GM20431 (cell line): ENCODE measurements around the gene STRBP.
"Not testable (repeated sequence)": the region's sequence is repeated elsewhere in the genome, so short reads cannot be mapped to it uniquely, and the experiment has no call there.

ENCODE experiments used
- in situ Hi-C: fragments of 300-500 bp; cut with MseI, MboI; formaldehyde crosslinking; loops from one replicate; pipeline ENCODE4 v1.15.0; 2020; ENCODE audit warnings: low sequenced_read_pairs; ENCODE audit not compliant: unreplicated experiment

Gene STRBP

DNA sequence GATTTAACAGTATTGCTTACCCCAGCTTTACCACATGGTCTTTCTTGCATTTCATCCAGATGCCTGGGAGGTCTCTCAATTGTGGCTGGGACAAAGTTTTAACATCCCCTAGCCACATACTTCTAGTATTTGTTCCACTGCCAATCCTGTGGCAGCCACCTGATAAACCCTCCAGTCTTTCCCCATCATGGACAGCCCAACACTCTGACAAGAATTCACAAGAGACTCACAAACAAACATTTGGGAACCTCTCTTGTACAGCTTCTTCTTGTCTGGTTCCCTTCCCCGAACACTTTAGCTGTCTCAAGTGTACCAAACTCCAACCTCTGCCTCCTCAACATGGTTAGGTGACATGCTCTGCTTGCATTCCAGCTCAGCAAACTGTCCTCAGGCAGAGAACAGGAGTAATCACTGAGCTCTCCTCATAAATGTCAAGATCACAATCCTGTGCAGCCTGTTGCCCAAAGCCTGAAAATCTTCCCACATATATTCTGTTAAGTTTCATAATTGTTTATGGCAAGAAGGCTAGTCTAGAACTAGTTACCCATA, 59.7 kb downstream of the STRBP start:
- in situ Hi-C loops, result no loop called here

DNA sequence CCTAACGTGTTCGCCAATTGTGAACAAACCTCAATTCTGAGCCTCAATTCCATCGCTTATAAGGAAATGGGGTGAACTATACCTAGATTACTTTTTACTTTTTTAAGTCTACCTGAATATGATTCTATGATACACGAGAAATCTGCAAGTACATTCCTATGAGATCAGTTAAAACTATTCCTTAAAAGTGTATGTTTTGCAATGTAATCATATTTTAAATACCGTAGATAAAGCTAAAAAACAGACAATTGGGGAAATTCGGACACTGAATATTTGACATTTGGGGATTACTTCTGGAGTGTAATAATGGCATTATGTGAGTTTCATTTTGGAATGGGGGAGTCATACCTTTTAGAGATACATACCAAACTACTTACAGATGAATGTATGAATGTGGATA, 62.3 kb downstream of the STRBP start:
- in situ Hi-C loops, result no loop called here

DNA sequence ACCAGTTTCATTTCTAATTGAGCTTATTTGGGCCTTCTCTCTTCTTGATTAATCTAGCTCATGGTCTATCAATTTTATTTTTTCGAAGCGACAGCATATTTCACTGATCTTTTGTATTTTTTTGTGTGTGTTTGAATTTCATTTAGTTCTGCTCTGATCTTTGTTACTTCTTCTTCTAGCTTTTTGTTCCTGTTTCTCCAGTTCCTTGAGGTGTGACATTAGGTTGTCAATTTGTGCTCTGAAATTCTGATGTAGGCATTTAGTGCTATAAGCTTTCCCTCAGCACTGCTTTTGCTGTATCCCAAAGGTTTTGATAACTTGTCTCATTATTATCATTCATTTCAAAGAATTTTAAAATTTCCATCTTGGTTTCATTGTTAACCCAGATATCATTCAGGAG, 67.3 kb downstream of the STRBP start:
- in situ Hi-C loops, result no loop called here

DNA sequence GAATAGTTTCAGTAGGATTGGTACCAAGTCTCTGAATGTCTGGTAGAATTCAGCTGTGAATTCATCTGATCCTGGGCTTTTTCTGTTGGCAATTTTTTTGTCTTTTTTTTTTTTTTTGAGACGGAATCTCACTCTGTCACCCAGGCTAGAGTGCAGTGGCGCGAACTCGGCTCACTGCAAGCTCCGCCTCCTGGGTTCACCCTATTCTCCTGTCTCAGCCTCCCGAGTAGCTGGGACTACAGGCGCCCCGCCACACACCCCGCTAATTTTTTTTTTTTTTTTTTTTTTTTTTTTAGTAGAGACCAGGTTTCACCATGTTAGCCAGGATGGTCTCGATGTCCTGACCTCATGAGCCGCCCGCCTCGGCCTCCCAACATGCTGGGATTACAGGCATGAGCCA, 67.9 kb downstream of the STRBP start:
- in situ Hi-C loops, result not testable (repeated sequence)

DNA sequence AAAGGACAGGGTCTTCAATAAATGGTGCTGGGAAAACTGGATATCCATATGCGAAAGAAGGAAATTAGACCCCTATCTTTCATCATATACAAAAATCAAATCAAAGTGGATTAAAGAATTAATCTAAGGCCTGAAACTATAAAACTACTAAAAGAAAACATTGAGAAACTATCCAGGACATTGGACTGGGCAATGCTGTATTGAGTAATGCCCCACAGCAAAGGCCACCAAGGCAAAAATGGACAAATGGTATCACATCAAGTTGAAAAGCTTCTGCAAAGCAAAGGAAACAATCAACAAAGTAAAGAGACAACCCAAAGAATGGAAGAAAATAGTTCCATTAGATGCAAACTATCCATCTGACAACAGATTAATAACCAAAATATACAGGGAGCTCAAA, 72.3 kb downstream of the STRBP start:
- in situ Hi-C loops, result no loop called here

DNA sequence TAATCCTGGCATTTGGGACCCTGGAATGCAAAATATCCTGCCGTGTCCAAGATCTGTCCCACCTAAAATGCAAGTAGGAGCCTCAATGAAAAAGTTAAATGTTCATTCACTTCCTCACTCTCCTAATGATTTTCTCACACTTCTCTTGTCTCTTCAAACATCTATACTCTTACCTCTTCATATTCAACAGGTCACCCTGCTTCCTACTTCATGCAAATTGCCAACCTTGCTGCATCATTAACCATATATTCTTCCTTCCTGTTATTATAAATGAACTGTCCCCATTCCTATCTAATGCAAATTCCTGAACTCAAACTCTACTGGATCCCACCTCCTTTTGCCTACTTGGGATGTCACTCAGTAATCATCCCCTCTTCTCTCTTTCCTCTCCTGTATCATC, 74.4 kb downstream of the STRBP start:
- in situ Hi-C loops, result no loop called here

DNA sequence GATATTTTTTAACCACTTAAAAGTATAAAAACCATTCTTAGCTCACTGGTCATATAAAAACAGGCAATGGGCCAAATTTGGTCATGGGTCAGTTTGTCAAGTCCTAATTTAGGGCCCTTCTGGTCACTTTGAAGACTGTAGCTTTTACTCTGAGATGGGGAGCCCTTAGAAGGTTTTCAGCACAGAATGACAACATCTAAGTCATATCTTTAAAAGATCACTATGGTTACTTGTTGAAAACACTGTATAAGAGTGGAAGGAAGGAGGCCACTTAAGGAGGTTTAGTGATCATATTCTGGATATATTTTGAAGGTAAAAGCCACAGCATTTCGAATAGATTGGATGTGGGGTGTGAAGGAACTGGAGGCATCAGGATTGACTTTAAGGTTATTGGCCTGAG, 76.7 kb downstream of the STRBP start:
- in situ Hi-C loops, result no loop called here

DNA sequence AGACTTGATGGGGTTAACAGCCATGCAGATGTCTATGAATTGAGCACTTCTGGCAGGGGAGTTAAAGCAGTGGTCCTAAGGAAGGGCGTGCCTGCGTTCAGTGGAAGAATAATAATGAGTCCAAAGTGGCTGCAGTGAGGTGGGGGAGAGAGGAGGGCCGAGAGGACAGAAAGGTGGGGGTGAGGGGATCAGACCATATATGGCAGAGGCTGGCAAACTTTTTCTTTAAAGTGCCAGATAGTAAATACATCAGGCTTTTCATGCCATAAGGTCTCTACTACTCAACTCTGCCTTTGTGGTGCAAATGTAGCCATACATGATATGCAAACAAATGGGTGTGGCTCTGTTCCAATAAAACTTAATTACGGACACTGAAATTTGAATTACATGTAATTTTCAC, 77.1 kb downstream of the STRBP start:
- in situ Hi-C loops, result no loop called here

DNA sequence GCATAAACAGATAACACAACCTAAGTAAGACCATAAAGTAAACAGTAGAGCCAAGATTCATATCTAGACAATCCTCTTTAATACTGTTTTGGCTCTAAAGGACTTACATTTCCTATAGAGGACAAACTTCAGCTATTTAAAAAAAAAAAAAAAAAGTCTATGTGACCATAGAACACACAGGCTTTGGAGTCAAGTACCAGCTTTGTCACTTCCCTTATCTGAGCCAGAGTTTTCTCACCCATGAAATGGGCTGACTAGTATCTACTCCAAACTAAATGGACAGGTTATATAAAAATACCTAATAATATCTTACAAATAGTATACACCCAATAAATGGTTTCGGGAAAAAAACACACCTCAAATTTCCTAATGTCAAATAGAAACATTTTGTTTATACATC, 81.3 kb downstream of the STRBP start:
- in situ Hi-C loops, result no loop called here

DNA sequence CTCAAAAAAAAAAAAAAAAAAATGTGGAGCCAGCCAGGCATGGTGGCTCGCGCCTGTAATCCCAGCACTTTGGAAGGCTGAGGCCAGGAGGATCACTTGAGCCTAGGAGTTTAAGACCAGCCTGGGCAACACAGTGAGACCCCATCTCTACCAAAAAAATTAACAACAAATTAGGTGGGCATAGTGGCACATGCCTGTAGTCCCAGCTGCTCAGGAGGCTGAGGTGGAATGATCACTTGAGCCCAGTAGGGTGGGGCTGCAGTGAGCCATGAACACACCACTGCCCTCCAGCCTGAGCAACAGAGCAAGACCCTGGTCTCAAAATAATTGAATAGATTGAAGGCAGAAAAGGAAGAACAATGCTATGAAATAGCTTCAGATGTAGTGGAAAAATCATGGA, 82.4 kb downstream of the STRBP start:
- in situ Hi-C loops, result not testable (repeated sequence)

DNA sequence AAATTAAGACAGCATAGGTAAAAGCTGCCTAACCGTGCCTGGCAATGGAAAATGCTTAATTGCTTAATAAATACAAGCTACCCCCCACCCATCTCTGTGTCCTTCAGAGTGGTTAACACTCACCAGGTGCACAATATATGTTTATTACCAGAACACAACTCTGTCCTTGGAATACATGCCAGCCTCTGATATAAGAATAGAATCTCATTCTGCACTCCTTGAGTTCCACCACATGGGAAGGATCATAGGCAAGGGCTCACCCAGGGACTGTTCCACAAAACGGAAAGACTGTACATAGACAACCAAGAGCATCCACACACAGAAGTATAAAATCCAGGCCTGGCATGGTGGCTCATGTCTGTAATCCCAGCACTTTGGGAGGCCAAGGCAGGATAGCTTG, 91.4 kb downstream of the STRBP start:
- in situ Hi-C loops, result no loop called here

DNA sequence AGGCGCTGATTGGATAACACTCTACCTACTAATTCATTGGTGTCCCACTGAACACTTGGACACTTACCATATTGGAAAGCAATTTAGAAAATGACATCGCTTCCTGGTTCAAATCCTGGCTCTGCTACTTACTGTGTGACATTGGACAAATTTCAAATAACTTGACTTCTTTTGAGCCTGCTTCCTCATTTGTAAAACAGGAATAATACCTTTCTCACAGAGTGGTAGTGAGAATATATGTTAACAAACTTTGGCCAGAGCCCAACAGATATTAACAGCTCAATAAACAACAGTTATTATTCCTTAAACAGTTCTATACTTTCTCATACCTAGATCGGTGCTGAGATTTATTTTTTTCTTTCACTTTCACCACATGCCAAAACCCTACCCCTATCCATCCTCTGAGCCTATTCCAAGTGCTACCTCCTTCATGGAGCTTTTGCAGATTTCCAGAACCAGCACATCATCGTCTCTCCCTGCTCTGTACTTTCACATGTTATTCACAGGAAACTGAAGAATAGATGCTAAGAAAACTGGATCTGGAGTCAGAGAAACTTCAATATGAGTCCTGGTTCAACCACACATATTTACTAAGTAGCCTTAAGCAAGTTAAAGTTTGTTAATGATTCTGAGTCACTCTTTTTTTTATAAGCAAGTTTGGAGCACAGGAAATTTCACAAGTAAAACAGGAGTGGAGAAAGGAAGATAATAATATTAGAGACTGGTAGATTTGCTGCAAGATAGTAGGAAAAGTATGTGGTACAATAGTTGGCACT, 92.3 kb downstream of the STRBP start:
- in situ Hi-C loops, result no loop called here

DNA sequence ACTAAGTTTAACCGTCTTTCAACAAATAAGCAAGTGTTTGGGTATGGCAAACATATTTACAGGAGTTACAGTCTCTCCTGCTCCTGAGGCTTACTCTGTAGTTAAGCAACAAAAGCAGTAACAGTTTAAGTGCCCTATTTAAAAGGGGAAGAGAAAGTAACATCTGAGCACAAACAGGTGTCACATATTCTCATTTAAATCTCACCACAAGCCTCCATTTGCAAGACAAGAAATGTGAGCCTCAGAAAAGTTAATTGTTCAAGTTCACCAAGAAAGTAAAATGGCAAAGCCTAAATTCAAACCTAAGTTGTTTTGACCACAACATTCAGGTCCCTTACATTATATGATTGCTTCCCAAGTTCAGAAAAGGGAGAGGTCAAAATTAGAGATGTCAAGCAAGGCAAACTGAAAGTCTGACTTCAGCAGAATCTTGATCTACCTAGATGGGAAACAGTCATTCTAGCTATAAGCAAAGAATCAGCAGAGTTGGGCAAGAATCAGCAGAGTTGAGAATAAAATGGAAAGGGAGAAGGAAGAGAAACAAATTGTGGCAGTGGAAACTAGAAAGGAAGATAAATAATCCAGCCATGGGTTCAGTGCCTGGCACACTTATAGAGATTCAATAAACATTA, 93.4 kb downstream of the STRBP start:
- in situ Hi-C loops, result no loop called here

DNA sequence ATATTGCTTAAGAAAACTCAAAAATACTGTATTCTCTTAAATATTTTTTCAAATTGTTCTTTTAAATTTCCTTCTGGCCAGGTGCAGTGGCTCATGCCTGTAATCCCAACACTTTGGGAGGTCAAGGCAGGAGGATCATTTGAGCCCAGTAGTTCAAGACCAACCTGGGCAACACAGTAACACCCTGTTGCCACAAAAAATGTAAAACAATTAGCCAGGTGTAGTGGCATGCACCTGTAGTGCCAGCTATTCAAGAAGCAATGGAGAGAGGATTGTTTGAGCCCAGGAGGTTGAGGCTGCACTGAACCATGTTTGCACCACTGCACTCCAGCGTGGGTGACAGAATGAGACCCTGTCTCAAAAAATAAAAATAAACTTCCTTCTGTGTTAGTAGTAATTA, 94.3 kb downstream of the STRBP start:
- in situ Hi-C loops, result no loop called here

DNA sequence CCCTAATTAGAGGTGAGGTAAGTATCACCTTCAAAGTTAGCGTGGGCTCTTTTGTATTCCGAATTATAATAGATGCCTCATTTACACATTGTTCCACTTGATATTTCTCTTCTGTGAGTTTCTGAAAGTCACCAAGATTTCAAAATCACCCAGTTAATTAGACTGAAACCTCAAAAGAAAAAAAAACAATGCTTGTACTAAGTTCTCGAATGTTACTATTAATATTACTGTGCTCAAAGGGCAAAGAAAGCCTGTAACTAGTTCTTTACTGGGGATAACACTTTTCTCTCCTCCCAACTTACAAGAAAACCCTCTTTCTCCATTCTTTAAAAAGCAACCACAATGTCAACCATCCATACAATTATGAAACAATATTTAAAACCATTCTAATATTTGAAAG, 98.5 kb downstream of the STRBP start:
- in situ Hi-C loops, result no loop called here

DNA sequence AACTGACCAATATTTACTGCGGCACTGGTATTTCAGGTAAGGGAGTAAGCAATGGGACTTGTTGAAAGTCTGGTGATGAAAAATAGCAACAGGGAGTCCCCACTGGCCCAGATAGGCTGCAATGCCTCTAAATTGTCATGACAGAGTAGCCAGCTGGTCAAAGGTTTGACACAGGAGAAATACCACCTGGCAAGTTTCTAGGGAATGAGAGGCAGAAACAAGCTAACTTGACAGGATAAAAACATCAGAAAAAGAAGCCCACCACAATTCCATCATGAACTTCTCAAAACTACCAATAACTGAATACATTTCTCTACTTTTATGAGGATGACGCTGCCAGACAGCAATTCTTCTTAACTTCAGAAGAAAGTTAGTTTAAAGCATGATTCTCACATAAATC, 99.8 kb downstream of the STRBP start:
- in situ Hi-C loops, result no loop called here

DNA sequence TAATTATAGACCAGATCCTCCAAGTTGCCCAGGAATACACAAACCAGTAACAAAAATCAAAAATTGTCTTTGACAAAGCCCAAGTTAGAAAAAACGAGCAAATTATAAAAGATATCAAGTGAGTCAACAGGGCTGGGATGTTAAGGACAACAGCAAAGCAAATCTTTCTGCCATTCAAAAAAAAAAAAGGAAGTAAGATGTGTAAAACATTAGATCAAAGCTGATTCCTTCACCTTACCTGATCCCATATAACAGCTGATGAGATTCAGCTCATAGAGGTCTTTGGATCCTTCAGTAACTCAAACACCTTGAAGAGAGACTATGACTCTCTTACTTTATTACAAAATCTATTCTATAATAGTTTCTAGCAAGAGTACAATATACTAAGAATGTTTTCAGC, 100.9 kb downstream of the STRBP start:
- in situ Hi-C loops, result no loop called here

DNA sequence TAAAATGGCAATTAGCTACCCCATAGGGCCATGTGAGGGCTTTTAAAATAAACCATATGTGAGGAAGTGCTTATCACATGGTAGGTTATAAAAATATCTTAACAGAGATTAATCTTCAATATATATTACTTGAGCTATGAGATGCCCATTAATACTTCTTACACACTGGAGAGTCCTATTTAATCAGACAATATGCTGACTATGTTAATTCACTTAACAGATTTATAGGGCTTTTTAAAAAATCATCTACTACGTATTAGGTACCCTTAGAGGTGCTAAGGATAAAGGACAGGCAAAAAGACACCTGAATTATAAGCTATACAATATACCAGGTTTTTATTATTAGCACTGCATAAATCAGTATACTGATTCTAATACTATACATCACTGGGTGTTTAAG, 102.6 kb downstream of the STRBP start:
- in situ Hi-C loops, result no loop called here

DNA sequence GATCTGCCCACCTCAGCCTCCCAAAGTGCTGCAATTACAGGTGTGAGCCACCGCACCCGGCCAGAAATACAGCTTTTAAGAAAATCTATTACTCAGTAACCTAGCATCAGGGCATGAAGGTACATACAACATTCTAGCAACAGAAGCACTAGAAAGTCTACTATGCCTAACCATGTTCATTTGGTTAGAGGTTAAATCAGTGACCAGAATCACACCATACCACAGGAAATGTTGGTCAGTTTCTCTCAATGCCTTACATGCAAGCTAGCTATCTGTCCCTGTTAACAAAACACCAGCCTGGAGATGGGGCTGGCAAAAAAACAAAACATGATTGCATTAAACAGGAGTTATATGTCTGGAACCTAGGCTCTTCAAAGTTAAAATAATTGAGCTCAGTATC, 104.1 kb downstream of the STRBP start:
- in situ Hi-C loops, result no loop called here

DNA sequence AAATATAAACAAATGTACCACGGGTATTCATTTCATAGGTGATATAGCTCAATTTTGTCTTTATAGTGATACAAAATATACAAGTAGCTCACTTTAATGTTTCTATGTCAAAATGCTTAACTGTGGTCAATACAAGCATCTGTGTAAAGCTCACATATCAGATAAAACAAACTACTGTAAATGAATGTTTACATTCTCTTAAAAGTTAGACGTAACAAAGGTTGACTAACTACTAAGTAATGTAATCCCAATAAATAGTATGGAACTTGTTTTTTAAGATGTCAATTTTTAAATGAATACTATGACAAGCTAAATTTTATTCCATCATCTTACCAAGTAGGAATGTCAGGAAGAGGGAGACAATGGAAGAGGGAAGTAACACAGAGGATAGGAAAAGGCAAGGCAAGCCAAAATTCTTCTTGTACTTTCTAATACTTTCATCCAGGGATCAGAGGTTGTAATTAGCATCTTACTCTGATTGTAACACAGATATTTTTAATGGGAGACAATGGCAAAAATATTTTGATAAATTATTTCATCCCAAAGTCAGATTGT, 105.5 kb downstream of the STRBP start:
- in situ Hi-C loops, result no loop called here

DNA sequence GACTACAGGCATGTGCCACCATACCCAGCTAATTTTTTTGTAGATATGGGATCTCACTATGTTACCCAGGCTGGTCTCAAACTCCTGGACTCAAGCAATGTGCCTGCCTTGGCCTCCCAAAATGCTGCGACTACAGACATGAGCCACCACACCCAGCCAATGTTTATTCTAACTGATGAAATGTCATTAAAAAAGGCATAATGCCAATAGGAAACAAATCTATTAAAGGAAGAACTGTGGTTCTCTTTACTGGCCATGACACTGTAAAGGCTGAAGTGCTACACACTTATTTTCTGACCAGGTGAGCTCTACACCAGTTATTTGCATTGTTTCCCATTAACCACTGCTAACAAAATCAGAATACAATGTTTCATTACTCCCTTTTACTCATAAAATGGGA, 106.0 kb downstream of the STRBP start:
- in situ Hi-C loops, result no loop called here
